Measurements from ENCODE around the gene NYNRIN.

Gene NYNRIN

GRCh38 chr14:24456980-24457379 is 58.2 kb downstream of the NYNRIN start:
- DNase-seq (ENCODE audit: low spot score) = no peak

GRCh38 chr14:24458736-24459135 is 59.9 kb downstream of the NYNRIN start:
- DNase-seq (ENCODE audit: low spot score) = no peak

- no peak for DNase-seq (ENCODE audit: low spot score)
Observed at GRCh38 chr14:24459331-24459730, 60.5 kb downstream of the NYNRIN start.

DNA sequence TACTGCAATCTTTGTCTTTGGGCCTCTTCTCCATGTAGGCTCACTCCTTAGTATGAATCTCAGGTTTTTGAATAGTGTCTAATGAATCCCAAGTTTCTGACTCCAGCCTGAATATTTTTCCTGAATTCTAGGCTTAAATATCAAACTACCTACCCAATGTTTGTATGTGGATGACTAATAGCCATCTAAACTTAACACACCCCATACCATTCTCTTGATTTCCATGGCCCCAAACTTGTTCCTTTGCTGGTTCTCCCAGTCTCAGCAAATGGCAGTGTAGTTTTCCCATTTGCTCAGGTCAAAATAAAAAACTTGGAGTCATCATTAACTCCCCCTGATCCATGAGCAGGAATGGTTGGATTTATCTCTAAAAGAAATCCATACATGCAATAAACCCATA is 62.5 kb downstream of the NYNRIN start:
- no peak for DNase-seq (ENCODE audit: low spot score)

DNA sequence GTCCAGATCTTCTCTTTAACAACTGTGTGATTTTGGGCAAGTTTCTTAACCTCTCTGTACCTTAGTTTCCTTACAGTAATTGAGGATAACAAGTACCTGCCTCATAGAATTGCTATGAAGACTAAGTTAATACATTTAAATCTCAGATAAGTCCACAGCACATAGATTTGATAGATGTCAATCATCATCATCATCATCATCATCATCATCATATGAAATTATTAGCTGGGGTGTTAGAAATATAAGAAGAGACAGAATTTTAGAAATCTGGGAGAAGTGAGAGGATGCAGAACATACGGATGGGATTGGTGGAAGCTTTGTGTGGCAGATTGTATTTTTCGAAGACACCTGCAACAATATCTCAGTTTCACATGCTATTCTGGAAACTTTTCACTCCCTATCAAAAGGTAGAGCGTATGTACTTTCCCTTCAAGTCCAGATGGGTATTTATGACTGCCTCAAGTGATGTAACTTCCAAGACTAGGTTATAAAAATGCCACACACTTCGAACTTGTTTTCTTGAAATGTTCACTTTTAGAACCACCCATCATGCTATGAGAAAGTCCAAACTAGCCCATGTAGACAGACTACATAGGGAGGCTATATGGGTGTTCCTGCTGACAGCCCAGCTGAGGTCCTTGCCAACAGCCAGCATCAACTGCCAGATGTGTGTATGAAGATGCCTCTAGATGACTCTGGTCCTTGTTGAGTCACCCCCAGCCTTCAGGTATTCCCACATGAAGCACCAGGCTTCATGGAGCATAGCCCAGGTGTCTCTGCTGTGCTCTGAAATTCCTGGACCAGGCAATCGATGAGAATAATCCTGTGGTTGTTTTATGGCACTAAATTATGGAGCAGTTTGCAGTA is 64.4 kb downstream of the NYNRIN start:
- no peak for DNase-seq (ENCODE audit: low spot score)

DNA sequence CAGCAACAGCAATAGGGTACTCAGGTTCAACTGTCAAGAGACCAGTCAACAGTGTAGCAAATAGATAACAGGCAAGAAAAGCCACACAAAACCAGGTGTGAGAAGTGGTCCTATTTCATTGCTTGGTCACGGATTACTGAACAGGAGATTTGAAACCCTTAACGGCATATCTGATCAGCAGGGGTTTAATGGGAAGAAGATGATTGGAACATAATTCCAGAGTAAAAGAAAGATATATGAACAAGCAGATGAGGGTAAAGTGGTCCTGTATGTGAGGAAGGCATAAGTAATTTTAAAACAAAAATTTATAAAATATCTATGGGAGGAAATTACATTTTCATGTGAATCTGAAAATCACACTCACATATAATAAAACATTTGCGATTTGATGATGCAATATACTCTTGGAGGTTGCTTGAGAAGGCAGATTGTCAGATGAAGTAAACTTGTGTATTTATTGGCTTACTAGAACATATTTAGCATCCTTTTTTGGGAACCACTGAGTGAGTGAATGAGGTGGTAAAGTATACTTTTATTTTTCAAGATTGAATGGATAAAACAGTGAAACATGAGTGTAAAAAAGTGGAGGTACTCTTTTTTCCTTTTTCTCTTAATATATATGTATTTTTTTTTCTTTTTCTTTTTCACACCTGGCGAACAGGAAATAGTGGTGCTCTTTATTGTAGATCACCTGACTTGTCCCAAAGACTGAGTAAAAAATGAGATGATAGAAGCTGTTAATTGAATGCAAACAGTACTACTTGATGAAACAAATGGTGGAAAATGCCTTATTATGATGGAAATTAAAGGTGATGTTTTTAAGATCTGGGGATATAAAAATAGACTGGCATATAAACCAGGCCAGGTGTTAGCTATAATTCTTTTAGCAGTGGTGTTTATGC is 65.3 kb downstream of the NYNRIN start:
- no peak for DNase-seq (ENCODE audit: low spot score)

DNA sequence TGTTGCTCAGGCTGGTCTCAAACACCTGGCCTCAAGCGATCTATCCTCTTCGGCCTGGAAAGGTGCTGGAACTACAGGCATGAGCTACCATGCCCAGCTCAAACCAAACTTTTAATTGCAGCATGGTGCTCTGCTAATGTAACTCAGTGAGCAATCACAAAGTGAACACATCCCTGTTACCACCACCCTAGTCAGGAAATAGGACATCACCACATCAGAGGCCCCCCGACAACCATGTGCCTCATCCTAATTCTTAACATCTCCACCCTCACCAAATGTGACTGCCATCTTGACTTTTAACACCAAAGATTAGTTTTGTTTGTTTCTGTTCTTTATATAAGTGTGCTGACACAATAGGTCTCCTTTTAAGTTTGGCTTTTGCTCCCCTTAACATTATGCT is 66.6 kb downstream of the NYNRIN start:
- DNase-seq (ENCODE audit: low spot score) = no peak

GRCh38 chr14:24465805-24466204 is 67.0 kb downstream of the NYNRIN start:
- DNase-seq (ENCODE audit: low spot score) = no peak
